HepG2 (cell line): Measurements from ENCODE around the gene AS3MT. TPM values are rescaled to one million over a fixed set of nuclear protein-coding genes. Genes with fewer than 3 reads are reported as not detected.

Source experiments
- HNF4A ChIP-seq: sonication (generic); formaldehyde crosslinking; IDR thresholded peaks from 2 replicates; pipeline ENCODE4 v1.4.0; 2020; ENCODE audit warnings: missing genetic modification reagents
- KLF16 ChIP-seq, 2 experiments: sonication (generic) in 1 of 2; formaldehyde crosslinking in 1 of 2; IDR thresholded peaks; 2 replicates each; pipeline versions ENCODE4 v1.6.1 to v1.8.0; 2016 to 2023; ENCODE audit warnings: missing genetic modification reagents in 2 of 2, missing compliant biosample characterization in 1 of 2
- NFE2L1 ChIP-seq: sonication (generic); formaldehyde crosslinking; IDR thresholded peaks from 2 replicates; pipeline ENCODE4 v1.4.0; 2020; ENCODE audit warnings: missing genetic modification reagents, mild to moderate bottlenecking, borderline replicate concordance
- NR1H2 ChIP-seq: sonication (generic); formaldehyde crosslinking; IDR thresholded peaks from 2 replicates; pipeline ENCODE4 v1.8.1; 2022; ENCODE audit warnings: low read depth, missing genetic modification reagents, borderline replicate concordance
- SMAD9 ChIP-seq: sonication (generic); formaldehyde crosslinking; IDR thresholded peaks from 2 replicates; pipeline ENCODE4 v1.5.1; 2020; ENCODE audit warnings: mild to moderate bottlenecking, missing genetic modification reagents
- ZBTB38 ChIP-seq: sonication (generic); formaldehyde crosslinking; IDR thresholded peaks from 2 replicates; pipeline ENCODE4 v1.5.1; 2020; ENCODE audit warnings: mild to moderate bottlenecking, missing genetic modification reagents
- ZNF256 ChIP-seq: sonication (generic); formaldehyde crosslinking; conservative IDR thresholded peaks from 2 replicates; pipeline ENCODE4 v1.4.0; 2020; ENCODE audit warnings: missing genetic modification reagents
- ZNF83 ChIP-seq: sonication (generic); formaldehyde crosslinking; IDR thresholded peaks from 2 replicates; pipeline ENCODE4 v1.4.0; 2020; ENCODE audit warnings: missing genetic modification reagents, mild to moderate bottlenecking, borderline replicate concordance
- polyA plus RNA-seq, 8 experiments: library from polyadenylated mRNA; depleted of rRNA in 3 of 8; stranded (reverse) in 7 of 8; unstranded in 1 of 8; fragments of >200 nt; fragmentation: Illumina TruSeq in 4 of 8; extraction: Trizol in 4 of 8; gene quantifications; 2 replicates each; pipeline versions ENCODE4 v1.2.1 to v1.2.3, GENCODE V29; 2011 to 2016; ENCODE audit warnings: low read depth in 4 of 8, missing spikeins in 1 of 8, mixed read lengths in 1 of 8; ENCODE audit not compliant: insufficient read depth in 1 of 8
- total RNA-seq, 5 experiments: library from RNA; depleted of rRNA; stranded (reverse); fragments of >200 nt; fragmentation: Illumina TruSeq; extraction: Trizol; gene quantifications; 2 replicates each; pipeline ENCODE4 v1.2.3, GENCODE V29; 2016; ENCODE audit warnings: low read depth in 1 of 5
- TF ChIP-seq, protein P1 (sequence below): sonication (generic); formaldehyde crosslinking; IDR thresholded peaks from 2 replicates; pipeline ENCODE4 v1.4.0; 2020; ENCODE audit warnings: missing genetic modification reagents, borderline replicate concordance
- TF ChIP-seq, protein P2 (sequence below): sonication (generic); formaldehyde crosslinking; conservative IDR thresholded peaks from 2 replicates; pipeline ENCODE4 v1.4.0; 2020; ENCODE audit warnings: mild to moderate bottlenecking, missing genetic modification reagents, moderate library complexity
- TF ChIP-seq, protein P3 (sequence below): sonication (generic); formaldehyde crosslinking; IDR thresholded peaks from 2 replicates; pipeline ENCODE4 v1.5.0; 2020; ENCODE audit warnings: mild to moderate bottlenecking, missing genetic modification reagents
- TF ChIP-seq, protein P4 (sequence below): sonication (generic); formaldehyde crosslinking; IDR thresholded peaks from 2 replicates; pipeline ENCODE4 v1.5.1; 2020; ENCODE audit warnings: missing genetic modification reagents, mild to moderate bottlenecking, borderline replicate concordance
- TF ChIP-seq, protein P5 (sequence below): sonication (generic); formaldehyde crosslinking; IDR thresholded peaks from 2 replicates; pipeline ENCODE4 v1.8.0; 2022; ENCODE audit warnings: mild to moderate bottlenecking, missing genetic modification reagents, moderate library complexity

AS3MT gene
- total and polyA plus RNA-seq, 2 of the 13 experiments (the other 11 are each of a cell fraction or from before 2014, with no cell fraction given), result 8.7 to 17.4 TPM

DNA sequence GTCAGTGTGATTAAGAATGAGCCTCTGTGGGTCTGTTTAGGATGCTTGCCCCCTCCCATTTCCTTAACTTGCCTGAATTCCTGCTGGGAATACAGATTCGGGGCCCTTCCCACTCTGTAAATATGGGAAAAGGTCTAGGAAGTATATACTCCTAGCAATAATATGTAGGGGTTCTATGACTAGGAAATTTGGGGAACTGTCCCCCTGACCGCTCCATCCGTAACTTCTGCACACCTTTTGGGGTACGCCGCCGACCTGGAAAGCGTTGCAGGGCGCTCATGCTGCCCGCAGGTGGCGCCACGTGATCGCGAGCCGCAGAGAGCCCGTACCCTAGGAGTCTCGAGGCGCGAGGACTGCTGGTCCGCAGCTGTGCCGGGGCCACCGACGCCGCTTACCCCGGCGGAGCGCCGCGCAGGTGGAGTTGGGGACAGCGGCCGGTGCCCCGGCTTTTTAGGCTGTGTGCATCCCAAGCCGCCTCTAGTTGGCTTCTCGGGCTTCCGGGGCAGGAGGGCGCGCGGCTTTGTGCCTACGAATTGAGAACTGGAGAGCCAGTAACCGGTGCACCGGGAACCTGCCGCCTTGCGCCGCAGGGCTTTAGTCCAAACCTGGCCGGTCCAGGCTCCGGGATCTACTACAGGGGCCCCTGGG, 48.2 kb downstream of the AS3MT start (continued):
- TF ChIP-seq, protein P1, sequence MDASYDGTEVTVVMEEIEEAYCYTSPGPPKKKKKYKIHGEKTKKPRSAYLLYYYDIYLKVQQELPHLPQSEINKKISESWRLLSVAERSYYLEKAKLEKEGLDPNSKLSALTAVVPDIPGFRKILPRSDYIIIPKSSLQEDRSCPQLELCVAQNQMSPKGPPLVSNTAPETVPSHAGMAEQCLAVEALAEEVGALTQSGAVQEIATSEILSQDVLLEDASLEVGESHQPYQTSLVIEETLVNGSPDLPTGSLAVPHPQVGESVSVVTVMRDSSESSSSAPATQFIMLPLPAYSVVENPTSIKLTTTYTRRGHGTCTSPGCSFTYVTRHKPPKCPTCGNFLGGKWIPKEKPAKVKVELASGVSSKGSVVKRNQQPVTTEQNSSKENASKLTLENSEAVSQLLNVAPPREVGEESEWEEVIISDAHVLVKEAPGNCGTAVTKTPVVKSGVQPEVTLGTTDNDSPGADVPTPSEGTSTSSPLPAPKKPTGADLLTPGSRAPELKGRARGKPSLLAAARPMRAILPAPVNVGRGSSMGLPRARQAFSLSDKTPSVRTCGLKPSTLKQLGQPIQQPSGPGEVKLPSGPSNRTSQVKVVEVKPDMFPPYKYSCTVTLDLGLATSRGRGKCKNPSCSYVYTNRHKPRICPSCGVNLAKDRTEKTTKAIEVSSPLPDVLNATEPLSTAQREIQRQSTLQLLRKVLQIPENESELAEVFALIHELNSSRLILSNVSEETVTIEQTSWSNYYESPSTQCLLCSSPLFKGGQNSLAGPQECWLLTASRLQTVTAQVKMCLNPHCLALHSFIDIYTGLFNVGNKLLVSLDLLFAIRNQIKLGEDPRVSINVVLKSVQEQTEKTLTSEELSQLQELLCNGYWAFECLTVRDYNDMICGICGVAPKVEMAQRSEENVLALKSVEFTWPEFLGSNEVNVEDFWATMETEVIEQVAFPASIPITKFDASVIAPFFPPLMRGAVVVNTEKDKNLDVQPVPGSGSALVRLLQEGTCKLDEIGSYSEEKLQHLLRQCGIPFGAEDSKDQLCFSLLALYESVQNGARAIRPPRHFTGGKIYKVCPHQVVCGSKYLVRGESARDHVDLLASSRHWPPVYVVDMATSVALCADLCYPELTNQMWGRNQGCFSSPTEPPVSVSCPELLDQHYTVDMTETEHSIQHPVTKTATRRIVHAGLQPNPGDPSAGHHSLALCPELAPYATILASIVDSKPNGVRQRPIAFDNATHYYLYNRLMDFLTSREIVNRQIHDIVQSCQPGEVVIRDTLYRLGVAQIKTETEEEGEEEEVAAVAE (CRISPR knock-in tag), result no peak
- TF ChIP-seq SMAD9 (CRISPR knock-in tag) (no peak), NFE2L1 (CRISPR knock-in tag) (no peak), ZBTB38 (CRISPR knock-in tag) (peak; percentile 63; the same call in 1 of the 2 replicates), KLF16 (CRISPR knock-in tag; IDR thresholded peaks at IDR 0.05) (no peak; a peak in 1 of 4 replicates), HNF4A (CRISPR knock-in tag) (no peak), ZNF83 (CRISPR knock-in tag) (no peak), NR1H2 (CRISPR knock-in tag) (no peak), ZNF256 (CRISPR knock-in tag) (0 out of 2 replicates have a peak, but pooled peaks have one; percentile 65)
- TF ChIP-seq, protein P2, sequence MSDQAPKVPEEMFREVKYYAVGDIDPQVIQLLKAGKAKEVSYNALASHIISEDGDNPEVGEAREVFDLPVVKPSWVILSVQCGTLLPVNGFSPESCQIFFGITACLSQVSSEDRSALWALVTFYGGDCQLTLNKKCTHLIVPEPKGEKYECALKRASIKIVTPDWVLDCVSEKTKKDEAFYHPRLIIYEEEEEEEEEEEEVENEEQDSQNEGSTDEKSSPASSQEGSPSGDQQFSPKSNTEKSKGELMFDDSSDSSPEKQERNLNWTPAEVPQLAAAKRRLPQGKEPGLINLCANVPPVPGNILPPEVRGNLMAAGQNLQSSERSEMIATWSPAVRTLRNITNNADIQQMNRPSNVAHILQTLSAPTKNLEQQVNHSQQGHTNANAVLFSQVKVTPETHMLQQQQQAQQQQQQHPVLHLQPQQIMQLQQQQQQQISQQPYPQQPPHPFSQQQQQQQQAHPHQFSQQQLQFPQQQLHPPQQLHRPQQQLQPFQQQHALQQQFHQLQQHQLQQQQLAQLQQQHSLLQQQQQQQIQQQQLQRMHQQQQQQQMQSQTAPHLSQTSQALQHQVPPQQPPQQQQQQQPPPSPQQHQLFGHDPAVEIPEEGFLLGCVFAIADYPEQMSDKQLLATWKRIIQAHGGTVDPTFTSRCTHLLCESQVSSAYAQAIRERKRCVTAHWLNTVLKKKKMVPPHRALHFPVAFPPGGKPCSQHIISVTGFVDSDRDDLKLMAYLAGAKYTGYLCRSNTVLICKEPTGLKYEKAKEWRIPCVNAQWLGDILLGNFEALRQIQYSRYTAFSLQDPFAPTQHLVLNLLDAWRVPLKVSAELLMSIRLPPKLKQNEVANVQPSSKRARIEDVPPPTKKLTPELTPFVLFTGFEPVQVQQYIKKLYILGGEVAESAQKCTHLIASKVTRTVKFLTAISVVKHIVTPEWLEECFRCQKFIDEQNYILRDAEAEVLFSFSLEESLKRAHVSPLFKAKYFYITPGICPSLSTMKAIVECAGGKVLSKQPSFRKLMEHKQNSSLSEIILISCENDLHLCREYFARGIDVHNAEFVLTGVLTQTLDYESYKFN (CRISPR knock-in tag), result no peak
- TF ChIP-seq, protein P3, sequence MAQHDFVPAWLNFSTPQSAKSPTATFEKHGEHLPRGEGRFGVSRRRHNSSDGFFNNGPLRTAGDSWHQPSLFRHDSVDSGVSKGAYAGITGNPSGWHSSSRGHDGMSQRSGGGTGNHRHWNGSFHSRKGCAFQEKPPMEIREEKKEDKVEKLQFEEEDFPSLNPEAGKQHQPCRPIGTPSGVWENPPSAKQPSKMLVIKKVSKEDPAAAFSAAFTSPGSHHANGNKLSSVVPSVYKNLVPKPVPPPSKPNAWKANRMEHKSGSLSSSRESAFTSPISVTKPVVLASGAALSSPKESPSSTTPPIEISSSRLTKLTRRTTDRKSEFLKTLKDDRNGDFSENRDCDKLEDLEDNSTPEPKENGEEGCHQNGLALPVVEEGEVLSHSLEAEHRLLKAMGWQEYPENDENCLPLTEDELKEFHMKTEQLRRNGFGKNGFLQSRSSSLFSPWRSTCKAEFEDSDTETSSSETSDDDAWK (CRISPR knock-in tag), result no peak
- TF ChIP-seq, protein P4, sequence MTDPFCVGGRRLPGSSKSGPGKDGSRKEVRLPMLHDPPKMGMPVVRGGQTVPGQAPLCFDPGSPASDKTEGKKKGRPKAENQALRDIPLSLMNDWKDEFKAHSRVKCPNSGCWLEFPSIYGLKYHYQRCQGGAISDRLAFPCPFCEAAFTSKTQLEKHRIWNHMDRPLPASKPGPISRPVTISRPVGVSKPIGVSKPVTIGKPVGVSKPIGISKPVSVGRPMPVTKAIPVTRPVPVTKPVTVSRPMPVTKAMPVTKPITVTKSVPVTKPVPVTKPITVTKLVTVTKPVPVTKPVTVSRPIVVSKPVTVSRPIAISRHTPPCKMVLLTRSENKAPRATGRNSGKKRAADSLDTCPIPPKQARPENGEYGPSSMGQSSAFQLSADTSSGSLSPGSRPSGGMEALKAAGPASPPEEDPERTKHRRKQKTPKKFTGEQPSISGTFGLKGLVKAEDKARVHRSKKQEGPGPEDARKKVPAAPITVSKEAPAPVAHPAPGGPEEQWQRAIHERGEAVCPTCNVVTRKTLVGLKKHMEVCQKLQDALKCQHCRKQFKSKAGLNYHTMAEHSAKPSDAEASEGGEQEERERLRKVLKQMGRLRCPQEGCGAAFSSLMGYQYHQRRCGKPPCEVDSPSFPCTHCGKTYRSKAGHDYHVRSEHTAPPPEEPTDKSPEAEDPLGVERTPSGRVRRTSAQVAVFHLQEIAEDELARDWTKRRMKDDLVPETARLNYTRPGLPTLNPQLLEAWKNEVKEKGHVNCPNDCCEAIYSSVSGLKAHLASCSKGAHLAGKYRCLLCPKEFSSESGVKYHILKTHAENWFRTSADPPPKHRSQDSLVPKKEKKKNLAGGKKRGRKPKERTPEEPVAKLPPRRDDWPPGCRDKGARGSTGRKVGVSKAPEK (CRISPR knock-in tag), result no peak
- TF ChIP-seq, protein P5, sequence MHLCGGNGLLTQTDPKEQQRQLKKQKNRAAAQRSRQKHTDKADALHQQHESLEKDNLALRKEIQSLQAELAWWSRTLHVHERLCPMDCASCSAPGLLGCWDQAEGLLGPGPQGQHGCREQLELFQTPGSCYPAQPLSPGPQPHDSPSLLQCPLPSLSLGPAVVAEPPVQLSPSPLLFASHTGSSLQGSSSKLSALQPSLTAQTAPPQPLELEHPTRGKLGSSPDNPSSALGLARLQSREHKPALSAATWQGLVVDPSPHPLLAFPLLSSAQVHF (CRISPR knock-in tag), result no peak
